ENCODE results near the gene KHDC3L. TPM values are rescaled to one million over a fixed set of nuclear protein-coding genes. Genes with fewer than 3 reads are reported as not detected.

Gene KHDC3L
- total RNA-seq, 4 donors from 2014 or later, result not detected

GRCh38 chr6:73349311-73349710 is 13.1 kb upstream of the KHDC3L start:
- TF ChIP-seq POLR2A (IDR thresholded peaks at IDR 0.05) (no peak), CTCF (IDR thresholded peaks at IDR 0.05) (no peak)
- 18% methylated on average over 6 of the region's 6 CpGs for WGBS, 2 donors
- no peak for DNase-seq (ENCODE audit: low spot score in 2 of 2)
- intact Hi-C loops (cut with DNase I; ENCODE audit: low total_unique reads), result no loop called here
- H3K4me3 ChIP-seq (ENCODE audit: low read depth, poor library complexity, severe bottlenecking), result no peak overlapping the region

- intact Hi-C loops (cut with DNase I; ENCODE audit: low total_unique reads), result no loop called here
- no peak within 1 kb of the TSS for H3K4me3 ChIP-seq (ENCODE audit: low read depth, poor library complexity, severe bottlenecking)
- peak in 1 of 2 donors; percentile 70 for DNase-seq (ENCODE audit: low spot score in 2 of 2)
- TF ChIP-seq POLR2A (IDR thresholded peaks at IDR 0.05) (no peak), CTCF (IDR thresholded peaks at IDR 0.05) (no peak)
- WGBS, 2 donors, result 84 to 90% methylated on average over 51 to 55 of the region's 59 CpGs
Measured at GRCh38 chr6:73353636-73354593, 8.5 kb upstream of the KHDC3L start, which contains the start of gene DPPA5. Gene DPPA5, minus strand, starts transcription at chr6:73354276. Its CDS starts 51 bp downstream, at chr6:73354225.

GRCh38 chr6:73362869-73363536 is 545 bp downstream of the KHDC3L start:
- DNase-seq (ENCODE audit: low spot score in 2 of 2), result no peak
- no peak for TF ChIP-seq POLR2A (IDR thresholded peaks at IDR 0.05)
- no peak for TF ChIP-seq CTCF (IDR thresholded peaks at IDR 0.05)
- intact Hi-C loops (cut with DNase I; ENCODE audit: low total_unique reads), result no loop called here
- no peak overlapping the region for H3K4me3 ChIP-seq (ENCODE audit: low read depth, poor library complexity, severe bottlenecking)
- 93 to 98% methylated on average over 31 of the region's 31 CpGs for WGBS, 2 donors

GRCh38 chr6:73363537-73363875 is 1.0 kb downstream of the KHDC3L start:
- H3K4me3 ChIP-seq (ENCODE audit: low read depth, poor library complexity, severe bottlenecking), result no peak overlapping the region
- intact Hi-C loops (cut with DNase I; ENCODE audit: low total_unique reads), result no loop called here
- 97 to 98% methylated on average over 22 to 23 of the region's 23 CpGs for WGBS, 2 donors
- TF ChIP-seq CTCF (IDR thresholded peaks at IDR 0.05) (no peak), POLR2A (IDR thresholded peaks at IDR 0.05) (no peak)
- DNase-seq (ENCODE audit: low spot score in 2 of 2), result no peak

- TF ChIP-seq CTCF (IDR thresholded peaks at IDR 0.05) (no peak), POLR2A (IDR thresholded peaks at IDR 0.05) (no peak)
- intact Hi-C loops (cut with DNase I; ENCODE audit: low total_unique reads), result no loop called here
- DNase-seq (ENCODE audit: low spot score in 2 of 2), result no peak
- no peak overlapping the region for H3K4me3 ChIP-seq (ENCODE audit: low read depth, poor library complexity, severe bottlenecking)
- 90 to 92% methylated on average over 14 of the region's 14 CpGs for WGBS, 2 donors
Measured at GRCh38 chr6:73364121-73364520, 1.7 kb downstream of the KHDC3L start.

Measured in lower leg skin (tissue), 4 donors.